HepG2 (cell line): ENCODE results near the gene KCNJ8. TPM values are rescaled to one million over a fixed set of nuclear protein-coding genes. Genes with fewer than 3 reads are reported as not detected.

ENCODE experiments used
- ATAC-seq: fragments of 200-7000 bp; cut with Tn5 transposase; 3 replicates; pipeline ENCODE4 v1.9.1; 2020; ENCODE audit warnings: mild to moderate bottlenecking, moderate library complexity
- BruUV-seq: library from RNA; stranded (reverse); fragments of 400-500 nt; replicated peaks from 2 replicates; lab custom pipeline; 2021; lab: Mats Ljungman, UMichigan
- CTCF ChIA-PET: fragments of 300-600 bp; formaldehyde crosslinking; extraction: SDS; loops from one replicate; lab custom pipeline; 2021; ENCODE audit warnings: low total read pairs, inconsistent platforms, low intra/inter-chr PET ratio; lab: Yijun Ruan, JAX
- POLR2A ChIA-PET: fragments of 350-600 bp; sonication (Branson Sonifier 250); formaldehyde crosslinking; loops from one replicate; lab custom pipeline; 2020; ENCODE audit warnings: antibody characterized with exemption, inconsistent platforms; lab: Yijun Ruan, JAX
- DNase-seq: peaks from one replicate; pipeline ENCODE4 v3.0.0-alpha.2; 2015; ENCODE audit warnings: low spot score
- FAIRE-seq: peaks from 3 replicates; lab custom pipeline; 2011; peaks lifted over from hg19 to GRCh38; lab: Jason Lieb, UNC
- H2AFZ ChIP-seq: one replicate; pipeline ENCODE4 v1.6.1; 2011; ENCODE audit warnings: low read length, inconsistent platforms
- H3K27ac ChIP-seq: fragments of 300-600 bp; 3 replicates; pipeline ENCODE4 v1.8.0; 2011; ENCODE audit warnings: mixed run types, mild to moderate bottlenecking, mixed read lengths, low read length, inconsistent platforms; ENCODE audit not compliant: insufficient read depth; ENCODE audit errors: extremely low read length
- H3K27me3 ChIP-seq, 2 experiments: fragments of 200-600 bp in 1 of 2; 2 replicates in 1 of 2; 3 replicates in 1 of 2; pipeline versions ENCODE4 v1.6.0 to v1.8.0; 2011; ENCODE audit warnings: low read length in 2 of 2, mild to moderate bottlenecking in 2 of 2, moderate library complexity in 2 of 2, inconsistent platforms in 1 of 2; ENCODE audit not compliant: insufficient read depth in 2 of 2, control insufficient read depth in 1 of 2
- H3K36me3 ChIP-seq, 2 experiments: fragments of 200-600 bp in 1 of 2; replicated peaks in 1 of 2; 2 replicates in 1 of 2; 3 replicates in 1 of 2; pipeline versions ENCODE4 v1.5.1 to v1.8.0; 2011; ENCODE audit warnings: low read length in 2 of 2, inconsistent platforms in 1 of 2; ENCODE audit not compliant: insufficient read depth in 2 of 2, control insufficient read depth in 1 of 2
- H3K4me1 ChIP-seq: 2 replicates; pipeline ENCODE4 v1.5.1; 2012; ENCODE audit warnings: low read length, inconsistent platforms; ENCODE audit not compliant: insufficient read depth
- H3K4me2 ChIP-seq: 2 replicates; pipeline ENCODE4 v1.6.0; 2011; ENCODE audit warnings: low read depth, low read length, inconsistent platforms
- H3K4me3 ChIP-seq, 3 experiments: fragments of 200-600 bp in 1 of 3; sonication (generic), shearing (Covaris generic) in 1 of 3; replicated peaks in 1 of 3; 2 replicates each; pipeline ENCODE4 v1.5.1; 2011 to 2016; ENCODE audit warnings: low read length in 3 of 3, inconsistent platforms in 2 of 3, low read depth in 2 of 3, mild to moderate bottlenecking in 2 of 3, control low read depth in 1 of 3, mixed read lengths in 1 of 3; ENCODE audit not compliant: insufficient read depth in 1 of 3
- H3K79me2 ChIP-seq: one replicate; pipeline ENCODE4 v1.6.1; 2011; ENCODE audit warnings: low read length, inconsistent platforms; ENCODE audit not compliant: insufficient read depth
- H3K9ac ChIP-seq: 2 replicates; pipeline ENCODE4 v1.6.0; 2011; ENCODE audit warnings: mild to moderate bottlenecking, low read depth, low read length, inconsistent platforms; ENCODE audit not compliant: insufficient read depth
- H3K9me3 ChIP-seq: 2 replicates; pipeline ENCODE4 v1.5.1; 2012; ENCODE audit warnings: mild to moderate bottlenecking, low read length
- H4K20me1 ChIP-seq: 2 replicates; pipeline ENCODE4 v1.6.0; 2011; ENCODE audit warnings: inconsistent platforms, mild to moderate bottlenecking, low read length, moderate library complexity; ENCODE audit not compliant: insufficient read depth
- ELF3 ChIP-seq: IDR thresholded peaks from 2 replicates; pipeline ENCODE4 v1.6.1; 2016; ENCODE audit warnings: missing genetic modification reagents, missing compliant biosample characterization
- HOXA5 ChIP-seq: sonication (generic); formaldehyde crosslinking; IDR thresholded peaks from 2 replicates; pipeline ENCODE4 v1.4.0; 2020; ENCODE audit warnings: missing genetic modification reagents
- KDM5A ChIP-seq: fragments of 200-600 bp; sonication (generic); IDR thresholded peaks from 2 replicates; pipeline ENCODE4 v1.7.0; 2018; ENCODE audit warnings: antibody characterized with exemption, mild to moderate bottlenecking, low read length, borderline replicate concordance
- KLF12 ChIP-seq: sonication (generic); formaldehyde crosslinking; IDR thresholded peaks from 2 replicates; pipeline ENCODE4 v1.4.0; 2020; ENCODE audit warnings: missing genetic modification reagents, borderline replicate concordance
- TBX3 ChIP-seq: fragments of 450-650 bp; IDR thresholded peaks from 2 replicates; pipeline ENCODE4 v1.6.1; 2017; ENCODE audit warnings: antibody characterized with exemption, mild to moderate bottlenecking, inconsistent platforms, borderline replicate concordance
- TERF1 ChIP-seq: sonication (generic); formaldehyde crosslinking; IDR thresholded peaks from 2 replicates; pipeline ENCODE4 v1.8.0; 2022; ENCODE audit warnings: mild to moderate bottlenecking, missing genetic modification reagents, moderate library complexity
- XRCC5 ChIP-seq: fragments of 200-400 bp; formaldehyde crosslinking; optimal IDR thresholded peaks from 2 replicates; pipeline ENCODE3; 2017; ENCODE audit warnings: mild to moderate bottlenecking, low read length
- ZFP90 ChIP-seq: sonication (generic); formaldehyde crosslinking; IDR thresholded peaks from 2 replicates; pipeline ENCODE4 v1.8.0; 2022; ENCODE audit warnings: missing genetic modification reagents, mild to moderate bottlenecking, inconsistent platforms, borderline replicate concordance
- ZNF12 ChIP-seq: sonication (generic); formaldehyde crosslinking; IDR thresholded peaks from 2 replicates; pipeline ENCODE4 v1.5.0; 2020; ENCODE audit warnings: missing genetic modification reagents
- ZNF34 ChIP-seq: sonication (generic); formaldehyde crosslinking; IDR thresholded peaks from 2 replicates; pipeline ENCODE4 v1.4.0; 2020; ENCODE audit warnings: mild to moderate bottlenecking, missing genetic modification reagents, borderline replicate concordance
- ZNF441 ChIP-seq: sonication (generic); formaldehyde crosslinking; IDR thresholded peaks from 2 replicates; pipeline ENCODE4 v1.7.0; 2021; ENCODE audit warnings: missing genetic modification reagents, borderline replicate concordance
- ZNF780A ChIP-seq: sonication (generic); formaldehyde crosslinking; IDR thresholded peaks from 2 replicates; pipeline ENCODE4 v1.8.0; 2022; ENCODE audit warnings: mild to moderate bottlenecking, missing genetic modification reagents, moderate library complexity
- WGBS: methylation state at CpG from one replicate; pipeline ENCODE4 v1.1.6; 2017; ENCODE audit warnings: low lambda C conversion rate; 5-methylcytosine and 5-hydroxymethylcytosine counted together
- in situ Hi-C: cut with HindIII; loops from 2 replicates; pipeline ENCODE4 v1.10.0; 2017; ENCODE audit warnings: low pct_unique_long_range_greater_than_20kb; ENCODE audit not compliant: extremely low pct_ligation_motif_present
- intact Hi-C: fragments of 100-400 bp; cut with micrococcal nuclease; formaldehyde crosslinking; loops from one replicate; pipeline ENCODE4 v1.10.0; 2022; ENCODE audit not compliant: unreplicated experiment
- polyA plus RNA-seq, 8 experiments: library from polyadenylated mRNA; depleted of rRNA in 3 of 8; stranded (reverse) in 7 of 8; unstranded in 1 of 8; fragments of >200 nt; fragmentation: Illumina TruSeq in 4 of 8; extraction: Trizol in 4 of 8; gene quantifications; 2 replicates each; pipeline versions ENCODE4 v1.2.1 to v1.2.3, GENCODE V29; 2011 to 2016; ENCODE audit warnings: low read depth in 4 of 8, missing spikeins in 1 of 8, mixed read lengths in 1 of 8; ENCODE audit not compliant: insufficient read depth in 1 of 8
- total RNA-seq, 5 experiments: library from RNA; depleted of rRNA; stranded (reverse); fragments of >200 nt; fragmentation: Illumina TruSeq; extraction: Trizol; gene quantifications; 2 replicates each; pipeline ENCODE4 v1.2.3, GENCODE V29; 2016; ENCODE audit warnings: low read depth in 1 of 5

The KCNJ8 gene
- total and polyA plus RNA-seq, 2 of the 13 experiments (the other 11 are each of a cell fraction or from before 2014, with no cell fraction given): not detected

- Histone ChIP-seq H4K20me1 (no peaks in the 10 kb centered on the region), H2AFZ (no peak overlapping the region), H3K27me3 (no peaks in the 10 kb centered on the region), H3K9ac (no peak overlapping the region), H3K27ac (no peak overlapping the region), H3K4me2 (no peak overlapping the region), H3K4me3 (no peak overlapping the region), H3K79me2 (no peaks in the 10 kb centered on the region), H3K36me3 (no peaks in the 10 kb centered on the region), H3K9me3 (no peaks in the 10 kb centered on the region), H3K4me1 (no peaks in the 10 kb centered on the region)
- in situ Hi-C loops: no loop called here
- ChIA-PET CTCF (no interaction called here), POLR2A (no interaction called here)
- DNase-seq (no peak), ATAC-seq (no peak), FAIRE-seq (no peak)
- no peak for TF ChIP-seq TBX3
- WGBS: 36% methylated on average over 1 of the region's 1 CpG
- BruUV-seq: no TSS peak
- intact Hi-C loops: no loop called here
Observed at GRCh38 chr12:21771311-21771710, 3.2 kb downstream of the KCNJ8 start.

- H3K36me3 ChIP-seq: no peaks in the 10 kb centered on the region
- intact Hi-C loops (no loop called here), in situ Hi-C loops (no loop called here)
- no peak overlapping the region for H3K4me2 ChIP-seq
- ATAC-seq: no peak
- H3K79me2 ChIP-seq: no peaks in the 10 kb centered on the region
- H2AFZ ChIP-seq: no peak overlapping the region
- DNase-seq: no peak
- H3K9ac ChIP-seq: no peak overlapping the region
- H4K20me1 ChIP-seq: no peaks in the 10 kb centered on the region
- TF ChIP-seq ZNF12 (CRISPR knock-in tag) (no peak), KDM5A (no peak), ZFP90 (CRISPR knock-in tag) (no peak), ZNF441 (CRISPR knock-in tag) (no peak), TERF1 (CRISPR knock-in tag) (no peak), ELF3 (no peak), KLF12 (CRISPR knock-in tag) (no peak), XRCC5 (no peak), ZNF34 (CRISPR knock-in tag) (no peak), HOXA5 (no peak), ZNF780A (CRISPR knock-in tag) (no peak)
- no peak for FAIRE-seq
- no peak overlapping the region for H3K4me3 ChIP-seq
- ChIA-PET POLR2A (no interaction called here), CTCF (no interaction called here)
- 0% methylated on average over 2 of the region's 2 CpGs for WGBS
- H3K9me3 ChIP-seq: no peaks in the 10 kb centered on the region
- no peak overlapping the region for H3K27ac ChIP-seq
- H3K4me1 ChIP-seq: no peaks in the 10 kb centered on the region
- no TSS peak for BruUV-seq
- H3K27me3 ChIP-seq: no peaks in the 10 kb centered on the region
Observed at GRCh38 chr12:21769307-21769706, 5.2 kb downstream of the KCNJ8 start.
